Coronary artery (tissue), 2 donors: ENCODE data around the gene RAPGEF6.

Experiments
- DNase-seq: peaks from one replicate; pipeline ENCODE4 v3.0.0-alpha.2; 2017; ENCODE audit warnings: low spot score
- H3K27ac ChIP-seq, 2 donors: fragments of 200-600 bp; sonication (generic); one replicate each; pipeline ENCODE4 v1.5.1; 2016 to 2019
- H3K4me3 ChIP-seq: fragments of 200-600 bp; sonication (generic); 2 replicates; pipeline ENCODE4 v1.5.1; 2016; ENCODE audit warnings: mild to moderate bottlenecking, moderate library complexity
- CTCF ChIP-seq: fragments of 200-600 bp; sonication (generic); IDR thresholded peaks from one replicate; pipeline ENCODE4 v1.5.1; 2019; ENCODE audit warnings: antibody characterized with exemption

RAPGEF6 gene

GRCh38 chr5:131570757-131571156 is 64.3 kb downstream of the RAPGEF6 start:
- no peak for DNase-seq
- no peak overlapping the region for H3K27ac ChIP-seq
- no peak for TF ChIP-seq CTCF
- H3K4me3 ChIP-seq: no peak overlapping the region

GRCh38 chr5:131564229-131564652 is 70.8 kb downstream of the RAPGEF6 start:
- DNase-seq: no peak
- no peak for TF ChIP-seq CTCF
- Histone ChIP-seq H3K27ac (no peak overlapping the region), H3K4me3 (no peak overlapping the region)

GRCh38 chr5:131563434-131564228 is 71.4 kb downstream of the RAPGEF6 start:
- H3K27ac ChIP-seq: no peak overlapping the region
- no peak for TF ChIP-seq CTCF
- DNase-seq: no peak
- no peak overlapping the region for H3K4me3 ChIP-seq

- TF ChIP-seq CTCF: no peak
- Histone ChIP-seq H3K4me3 (no peak overlapping the region), H3K27ac (no peak overlapping the region)
- DNase-seq: no peak
Observed at GRCh38 chr5:131550606-131551005, 84.4 kb downstream of the RAPGEF6 start.

GRCh38 chr5:131548176-131548575 is 86.9 kb downstream of the RAPGEF6 start:
- DNase-seq: no peak
- Histone ChIP-seq H3K27ac (no peak overlapping the region), H3K4me3 (no peak overlapping the region)
- no peak for TF ChIP-seq CTCF

GRCh38 chr5:131545845-131546244 is 89.2 kb downstream of the RAPGEF6 start:
- TF ChIP-seq CTCF: no peak
- no peak for DNase-seq
- no peak overlapping the region for H3K4me3 ChIP-seq
- H3K27ac ChIP-seq: no peak overlapping the region

- no peak for DNase-seq
- Histone ChIP-seq H3K27ac (no peak overlapping the region), H3K4me3 (no peak overlapping the region)
- TF ChIP-seq CTCF: no peak
Observed at GRCh38 chr5:131542723-131543122, 92.3 kb downstream of the RAPGEF6 start.
